Osteocyte (in vitro differentiated cells): ENCODE results near the gene MALRD1. TPM values are rescaled to one million over a fixed set of nuclear protein-coding genes. Genes with fewer than 3 reads are reported as not detected.

ENCODE experiments used
- DNase-seq: peaks from one replicate; pipeline ENCODE4 v3.0.0; 2021; ENCODE audit warnings: mixed read lengths; ENCODE audit not compliant: unreplicated experiment; ENCODE audit errors: extremely low spot score
- H3K27ac Mint-ChIP-seq: one replicate; pipeline ENCODE4 v1.8.0; 2021; ENCODE audit warnings: mild to moderate bottlenecking, mixed read lengths; ENCODE audit not compliant: unreplicated experiment
- H3K27me3 Mint-ChIP-seq: one replicate; pipeline ENCODE4 v1.8.0; 2021; ENCODE audit warnings: mixed read lengths; ENCODE audit not compliant: unreplicated experiment
- H3K36me3 Mint-ChIP-seq: one replicate; pipeline ENCODE4 v1.8.0; 2021; ENCODE audit warnings: mixed read lengths; ENCODE audit not compliant: unreplicated experiment
- H3K4me1 Mint-ChIP-seq: one replicate; pipeline ENCODE4 v1.8.0; 2021; ENCODE audit warnings: mixed read lengths; ENCODE audit not compliant: unreplicated experiment
- H3K4me3 Mint-ChIP-seq: one replicate; pipeline ENCODE4 v1.8.0; 2021; ENCODE audit warnings: mild to moderate bottlenecking, moderate library complexity, mixed read lengths; ENCODE audit not compliant: unreplicated experiment
- H3K9me3 Mint-ChIP-seq: one replicate; pipeline ENCODE4 v1.8.0; 2021; ENCODE audit warnings: mixed read lengths; ENCODE audit not compliant: unreplicated experiment
- total RNA-seq: library from RNA; stranded (reverse); gene quantifications from 2 replicates; pipeline ENCODE4 v1.2.1, GENCODE V29; 2021
- TF ChIP-seq, protein P1 (sequence below): fragments of 200-600 bp; sonication (generic); IDR thresholded peaks from 2 replicates; pipeline ENCODE4 v1.5.0; 2021; ENCODE audit warnings: antibody characterized with exemption, mild to moderate bottlenecking, moderate library complexity

MALRD1 gene
- total RNA-seq, 1 donor from 2014 or later: 0.56 TPM

DNA sequence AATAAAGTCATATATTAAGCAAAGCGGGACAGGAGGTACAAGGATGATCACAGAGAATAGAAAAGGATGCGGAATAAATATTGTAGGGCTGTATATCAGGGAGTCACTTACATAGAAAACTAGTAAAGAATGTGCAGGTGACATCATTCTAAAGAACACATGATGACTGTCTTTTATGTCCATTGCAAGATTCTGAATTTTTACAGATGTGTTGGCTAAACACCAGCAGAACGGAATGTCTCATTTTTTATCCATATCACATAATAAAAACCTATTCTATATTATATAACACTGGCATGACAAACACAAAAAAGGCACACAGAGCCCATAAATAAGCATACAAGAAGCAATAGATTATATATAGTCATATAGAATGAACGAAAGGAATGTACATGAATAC, 448.4 kb downstream of the MALRD1 start:
- no peaks in the 10 kb centered on the region for H3K36me3 Mint-ChIP-seq
- H3K4me3 Mint-ChIP-seq: no peak overlapping the region
- no peaks in the 10 kb centered on the region for H3K4me1 Mint-ChIP-seq
- no peaks in the 10 kb centered on the region for H3K9me3 Mint-ChIP-seq
- H3K27ac Mint-ChIP-seq: no peak overlapping the region
- no peaks in the 10 kb centered on the region for H3K27me3 Mint-ChIP-seq
- DNase-seq: no peak
- TF ChIP-seq, protein P1, sequence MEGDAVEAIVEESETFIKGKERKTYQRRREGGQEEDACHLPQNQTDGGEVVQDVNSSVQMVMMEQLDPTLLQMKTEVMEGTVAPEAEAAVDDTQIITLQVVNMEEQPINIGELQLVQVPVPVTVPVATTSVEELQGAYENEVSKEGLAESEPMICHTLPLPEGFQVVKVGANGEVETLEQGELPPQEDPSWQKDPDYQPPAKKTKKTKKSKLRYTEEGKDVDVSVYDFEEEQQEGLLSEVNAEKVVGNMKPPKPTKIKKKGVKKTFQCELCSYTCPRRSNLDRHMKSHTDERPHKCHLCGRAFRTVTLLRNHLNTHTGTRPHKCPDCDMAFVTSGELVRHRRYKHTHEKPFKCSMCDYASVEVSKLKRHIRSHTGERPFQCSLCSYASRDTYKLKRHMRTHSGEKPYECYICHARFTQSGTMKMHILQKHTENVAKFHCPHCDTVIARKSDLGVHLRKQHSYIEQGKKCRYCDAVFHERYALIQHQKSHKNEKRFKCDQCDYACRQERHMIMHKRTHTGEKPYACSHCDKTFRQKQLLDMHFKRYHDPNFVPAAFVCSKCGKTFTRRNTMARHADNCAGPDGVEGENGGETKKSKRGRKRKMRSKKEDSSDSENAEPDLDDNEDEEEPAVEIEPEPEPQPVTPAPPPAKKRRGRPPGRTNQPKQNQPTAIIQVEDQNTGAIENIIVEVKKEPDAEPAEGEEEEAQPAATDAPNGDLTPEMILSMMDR: no peak

DNA sequence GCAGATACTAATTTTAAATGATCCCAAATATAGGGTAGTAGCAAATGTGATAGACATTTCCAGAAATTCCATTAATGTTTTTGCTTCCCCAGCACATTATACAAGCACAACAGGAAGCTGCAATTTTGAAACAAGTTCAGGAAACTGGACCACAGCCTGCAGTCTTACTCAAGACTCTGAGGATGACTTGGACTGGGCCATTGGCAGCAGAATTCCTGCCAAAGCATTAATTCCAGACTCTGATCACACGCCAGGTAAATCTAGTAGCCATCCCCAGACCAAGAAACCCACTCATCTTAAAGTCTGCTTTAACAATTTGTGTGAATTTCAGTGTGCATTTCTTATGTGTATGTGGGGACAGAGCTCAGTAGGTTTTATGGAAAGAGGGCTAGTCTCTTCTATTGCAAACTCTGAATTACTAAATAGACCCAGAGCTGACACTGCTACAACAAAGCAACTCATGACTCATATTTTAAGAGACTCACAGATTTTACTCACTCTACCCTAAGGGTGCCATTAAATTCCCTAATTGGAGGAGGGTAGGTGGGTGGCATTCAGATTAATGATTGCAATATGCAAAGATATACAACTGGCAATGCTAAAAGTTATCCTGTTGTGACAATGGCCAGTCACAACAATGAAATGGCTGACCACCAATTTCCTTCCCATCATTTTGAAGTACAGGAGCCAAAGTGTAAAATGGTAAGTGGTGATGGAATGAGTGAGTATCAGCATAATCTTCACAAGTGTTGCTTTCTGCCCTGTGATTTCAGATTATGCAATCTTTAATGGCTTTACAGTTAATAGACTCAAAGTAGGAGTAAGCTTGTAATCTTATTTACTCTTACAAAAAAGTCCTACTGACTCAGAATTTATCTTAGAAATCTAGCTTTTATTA, 450.0 kb downstream of the MALRD1 start:
- Mint-ChIP-seq H3K9me3 (no peaks in the 10 kb centered on the region), H3K4me1 (no peaks in the 10 kb centered on the region), H3K4me3 (no peak overlapping the region), H3K36me3 (no peaks in the 10 kb centered on the region), H3K27ac (no peak overlapping the region), H3K27me3 (no peaks in the 10 kb centered on the region)
- TF ChIP-seq, protein P1: no peak
- no peak for DNase-seq

DNA sequence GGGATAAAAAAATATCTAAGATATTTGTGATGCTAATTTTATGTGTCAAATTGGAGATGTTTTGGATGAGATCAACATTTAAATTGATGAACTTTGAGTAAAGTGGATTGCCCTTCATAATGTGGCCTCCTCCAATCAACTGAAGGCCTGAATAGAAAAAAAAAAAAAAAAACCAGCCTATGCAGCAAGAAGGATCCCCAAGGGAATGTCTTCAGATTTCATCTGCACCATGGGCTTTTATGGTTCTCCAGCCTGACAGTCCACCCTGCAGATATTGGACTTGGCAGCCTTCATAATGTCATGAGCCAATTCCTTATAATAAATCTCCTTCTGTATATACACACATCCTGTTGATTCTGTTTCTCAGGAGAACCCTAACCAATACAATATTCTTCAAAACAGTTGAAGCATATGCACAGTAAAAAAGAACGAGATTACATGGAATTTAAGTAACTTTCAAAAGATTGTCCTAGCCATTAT, 450.7 kb downstream of the MALRD1 start:
- no peaks in the 10 kb centered on the region for H3K4me1 Mint-ChIP-seq
- no peaks in the 10 kb centered on the region for H3K27me3 Mint-ChIP-seq
- H3K9me3 Mint-ChIP-seq: no peaks in the 10 kb centered on the region
- no peaks in the 10 kb centered on the region for H3K36me3 Mint-ChIP-seq
- no peak overlapping the region for H3K4me3 Mint-ChIP-seq
- no peak overlapping the region for H3K27ac Mint-ChIP-seq
- no peak for DNase-seq
- TF ChIP-seq, protein P1: no peak

DNA sequence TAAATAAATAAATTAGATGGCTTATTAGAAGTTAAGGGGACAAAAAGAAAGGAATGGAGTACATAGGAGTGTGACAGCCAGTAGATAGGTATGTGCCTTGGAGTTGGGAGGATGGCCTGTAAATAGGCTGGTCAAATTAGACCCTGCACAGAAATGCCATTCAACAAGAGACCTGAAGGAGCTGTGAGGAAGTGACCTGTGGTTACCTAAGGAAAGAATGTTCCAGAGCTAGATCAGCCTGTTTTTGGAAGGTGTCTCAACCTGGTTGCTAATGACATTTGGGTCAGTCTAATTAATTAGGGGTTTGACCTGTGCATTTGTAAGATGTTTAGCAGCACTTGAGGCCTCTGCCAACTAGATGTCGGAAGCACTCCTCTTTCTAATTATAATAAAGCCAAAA, 452.4 kb downstream of the MALRD1 start:
- no peak overlapping the region for H3K4me3 Mint-ChIP-seq
- no peak overlapping the region for H3K27ac Mint-ChIP-seq
- H3K27me3 Mint-ChIP-seq: no peaks in the 10 kb centered on the region
- no peak for DNase-seq
- no peaks in the 10 kb centered on the region for H3K4me1 Mint-ChIP-seq
- H3K9me3 Mint-ChIP-seq: no peaks in the 10 kb centered on the region
- TF ChIP-seq, protein P1: no peak
- H3K36me3 Mint-ChIP-seq: no peaks in the 10 kb centered on the region
